ENCODE results near the gene SPAM1.
"Not testable (repeated sequence)": the region's sequence is repeated elsewhere in the genome, so short reads cannot be mapped to it uniquely, and the experiment has no call there.

- not testable (repeated sequence) for TF ChIP-seq CTCF (IDR thresholded peaks at IDR 0.05 in 8 of 11, conservative IDR thresholded peaks at IDR 0.05 in 3 of 11); POLR2A (IDR thresholded peaks at IDR 0.05)
These were observed 30.3 kb upstream of the SPAM1 start for GRCh38 chr7:123894753-123895152.
